Parathyroid adenoma (tissue), 2 donors: ENCODE data around the gene SIPA1L2.

Experiments
- H2AFZ ChIP-seq: fragments of 300-600 bp; sonication (generic); one replicate; pipeline ENCODE4 v1.7.0; 2017; ENCODE audit warnings: antibody characterized with exemption, mild to moderate bottlenecking
- H3K27ac ChIP-seq: fragments of 300-600 bp; sonication (generic); one replicate; pipeline ENCODE4 v1.7.0; 2017
- H3K27me3 ChIP-seq: fragments of 300-600 bp; sonication (generic); one replicate; pipeline ENCODE4 v1.7.0; 2017; ENCODE audit warnings: low read length; ENCODE audit not compliant: control insufficient read depth, insufficient read depth
- H3K36me3 ChIP-seq: fragments of 300-600 bp; sonication (generic); one replicate; pipeline ENCODE4 v1.7.0; 2017; ENCODE audit warnings: low read length; ENCODE audit not compliant: control insufficient read depth, insufficient read depth
- H3K4me1 ChIP-seq: fragments of 300-600 bp; sonication (generic); one replicate; pipeline ENCODE4 v1.7.0; 2017; ENCODE audit warnings: control low read depth
- H3K4me2 ChIP-seq: fragments of 300-600 bp; sonication (generic); one replicate; pipeline ENCODE4 v1.7.0; 2017; ENCODE audit warnings: low read length
- H3K4me3 ChIP-seq: fragments of 300-600 bp; sonication (generic); one replicate; pipeline ENCODE4 v1.7.0; 2017; ENCODE audit warnings: low read depth, low read length
- H3K79me2 ChIP-seq: fragments of 300-600 bp; sonication (generic); one replicate; pipeline ENCODE4 v1.7.0; 2017; ENCODE audit warnings: control low read depth
- H3K9ac ChIP-seq: fragments of 300-600 bp; sonication (generic); one replicate; pipeline ENCODE4 v1.7.0; 2017; ENCODE audit warnings: mild to moderate bottlenecking
- H3K9me3 ChIP-seq: fragments of 300-600 bp; sonication (generic); one replicate; pipeline ENCODE4 v1.7.0; 2017; ENCODE audit warnings: low read length; ENCODE audit not compliant: control insufficient read depth
- TF ChIP-seq, protein P1 (sequence below): fragments of 300-600 bp; sonication (generic); IDR thresholded peaks from one replicate; pipeline ENCODE4 v1.7.0; 2017; ENCODE audit warnings: antibody characterized with exemption, mild to moderate bottlenecking
- donor health status: primary hyperparathyroidism.

SIPA1L2 gene

DNA sequence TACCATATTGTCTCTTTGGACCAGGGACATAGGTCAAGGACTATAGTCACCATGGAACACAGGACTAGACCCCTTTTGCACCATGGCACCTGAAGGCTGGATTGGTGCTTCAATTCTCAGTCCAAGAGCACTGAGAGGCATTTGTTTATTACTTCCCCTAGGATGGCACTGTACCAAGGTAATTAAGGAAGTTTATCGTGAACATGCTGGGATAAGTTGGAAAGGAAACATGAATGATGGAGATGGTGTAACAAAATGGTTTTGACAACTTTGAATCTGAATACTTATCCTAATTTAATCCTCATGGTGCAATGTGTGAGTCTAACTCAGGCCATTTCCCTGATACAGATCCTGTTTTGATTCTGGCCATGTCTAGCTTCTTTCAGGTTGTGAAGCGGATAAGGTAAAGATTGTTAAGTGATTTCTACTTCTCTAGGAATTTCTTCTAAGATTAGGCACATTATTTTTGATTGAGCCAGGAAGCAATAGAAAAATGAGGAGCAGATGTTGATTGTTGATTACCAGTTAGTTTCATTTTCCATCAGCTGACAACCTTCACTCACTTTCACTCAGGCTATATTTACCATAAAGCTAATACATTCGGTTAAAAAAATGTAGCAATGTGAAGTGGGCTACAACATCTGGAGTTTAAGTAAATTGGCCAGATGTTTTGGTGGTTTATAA, 37.3 kb upstream of the SIPA1L2 start:
- H3K4me1 ChIP-seq = no peaks in the 10 kb centered on the region
- H3K79me2 ChIP-seq = no peaks in the 10 kb centered on the region

DNA sequence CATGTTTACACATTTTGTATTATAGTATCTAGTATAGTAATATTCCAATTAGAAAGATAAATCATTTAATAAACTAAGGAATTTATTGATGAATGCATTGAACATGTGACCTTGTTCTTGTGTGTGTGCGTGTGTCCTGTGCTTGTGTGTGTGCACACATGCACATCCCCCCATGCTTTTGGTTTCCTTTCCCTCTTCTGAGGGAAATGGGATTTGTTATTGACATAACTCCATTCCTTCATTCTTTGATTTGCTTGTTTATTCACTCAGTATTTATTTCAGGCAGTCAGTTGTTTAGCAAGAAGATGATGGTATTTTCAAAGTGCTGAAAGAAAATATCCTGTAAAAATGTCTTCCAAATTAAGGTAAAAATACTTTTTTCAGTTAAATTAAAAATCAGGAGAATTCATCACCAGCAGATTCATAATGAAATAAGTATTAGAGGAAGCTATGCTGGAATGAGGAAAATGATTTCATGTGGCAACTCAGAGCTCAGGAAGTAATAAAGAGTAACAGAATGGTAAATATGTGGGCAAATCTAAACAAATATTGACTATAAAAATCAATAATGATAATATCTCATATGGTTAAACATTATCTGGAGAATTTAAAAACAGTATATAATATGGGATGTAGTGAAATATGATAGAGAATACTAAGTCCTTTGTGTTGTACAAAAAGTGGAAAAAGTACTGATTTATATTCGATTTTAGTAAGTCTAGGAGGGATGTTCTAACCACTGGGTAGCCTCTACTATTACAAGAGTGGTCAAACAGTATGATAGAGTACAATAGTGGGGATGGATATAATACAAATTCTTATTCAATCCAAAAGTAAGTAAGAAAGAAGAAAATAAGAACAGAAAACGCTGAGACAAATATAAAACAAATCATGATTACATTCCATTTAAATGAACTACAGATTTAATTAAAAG, 35.2 kb upstream of the SIPA1L2 start:
- no peaks in the 10 kb centered on the region for H3K79me2 ChIP-seq
- TF ChIP-seq, protein P1, sequence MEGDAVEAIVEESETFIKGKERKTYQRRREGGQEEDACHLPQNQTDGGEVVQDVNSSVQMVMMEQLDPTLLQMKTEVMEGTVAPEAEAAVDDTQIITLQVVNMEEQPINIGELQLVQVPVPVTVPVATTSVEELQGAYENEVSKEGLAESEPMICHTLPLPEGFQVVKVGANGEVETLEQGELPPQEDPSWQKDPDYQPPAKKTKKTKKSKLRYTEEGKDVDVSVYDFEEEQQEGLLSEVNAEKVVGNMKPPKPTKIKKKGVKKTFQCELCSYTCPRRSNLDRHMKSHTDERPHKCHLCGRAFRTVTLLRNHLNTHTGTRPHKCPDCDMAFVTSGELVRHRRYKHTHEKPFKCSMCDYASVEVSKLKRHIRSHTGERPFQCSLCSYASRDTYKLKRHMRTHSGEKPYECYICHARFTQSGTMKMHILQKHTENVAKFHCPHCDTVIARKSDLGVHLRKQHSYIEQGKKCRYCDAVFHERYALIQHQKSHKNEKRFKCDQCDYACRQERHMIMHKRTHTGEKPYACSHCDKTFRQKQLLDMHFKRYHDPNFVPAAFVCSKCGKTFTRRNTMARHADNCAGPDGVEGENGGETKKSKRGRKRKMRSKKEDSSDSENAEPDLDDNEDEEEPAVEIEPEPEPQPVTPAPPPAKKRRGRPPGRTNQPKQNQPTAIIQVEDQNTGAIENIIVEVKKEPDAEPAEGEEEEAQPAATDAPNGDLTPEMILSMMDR = no peak
- no peak overlapping the region for H3K27ac ChIP-seq
- no peaks in the 10 kb centered on the region for H3K36me3 ChIP-seq
- no peaks in the 10 kb centered on the region for H3K4me1 ChIP-seq
- H3K4me3 ChIP-seq = no peak overlapping the region
- H3K9ac ChIP-seq = no peak overlapping the region
- no peak overlapping the region for H3K4me2 ChIP-seq
- H3K27me3 ChIP-seq = no peaks in the 10 kb centered on the region
- no peak overlapping the region for H2AFZ ChIP-seq
- no peaks in the 10 kb centered on the region for H3K9me3 ChIP-seq

More for the DNA sequence above, 37.3 kb upstream of the SIPA1L2 start:
- Histone ChIP-seq H3K4me3 (no peak overlapping the region), H3K9me3 (no peaks in the 10 kb centered on the region), H3K27ac (no peak overlapping the region), H2AFZ (no peak overlapping the region), H3K4me2 (no peak overlapping the region), H3K36me3 (no peaks in the 10 kb centered on the region), H3K9ac (no peak overlapping the region), H3K27me3 (no peaks in the 10 kb centered on the region)
- TF ChIP-seq, protein P1 = no peak

DNA sequence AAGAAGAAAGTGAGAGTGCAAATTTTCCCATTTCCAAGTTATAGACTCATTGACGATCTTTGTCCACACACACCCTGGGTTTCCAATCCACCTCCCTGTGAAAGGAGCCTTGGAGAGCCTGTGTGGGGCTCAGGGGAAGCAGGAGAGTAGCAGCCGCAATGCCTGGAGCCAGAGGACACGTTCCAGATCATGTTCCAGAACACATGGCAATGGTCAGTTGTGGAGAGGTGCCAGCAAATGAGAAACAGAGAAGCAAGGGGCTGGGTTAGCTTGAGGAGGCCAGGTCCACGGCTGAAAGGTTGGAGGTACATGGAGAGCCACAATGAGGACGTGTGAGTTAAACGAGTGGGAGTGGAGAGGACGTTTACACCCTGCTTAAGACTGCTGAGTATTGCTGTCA, 33.0 kb upstream of the SIPA1L2 start:
- no peaks in the 10 kb centered on the region for H3K4me1 ChIP-seq
- no peak overlapping the region for H3K4me2 ChIP-seq
- no peaks in the 10 kb centered on the region for H3K9me3 ChIP-seq
- no peak overlapping the region for H3K9ac ChIP-seq
- H3K79me2 ChIP-seq = no peaks in the 10 kb centered on the region
- no peaks in the 10 kb centered on the region for H3K36me3 ChIP-seq
- no peaks in the 10 kb centered on the region for H3K27me3 ChIP-seq
- TF ChIP-seq, protein P1 = no peak
- no peak overlapping the region for H2AFZ ChIP-seq
- no peak overlapping the region for H3K4me3 ChIP-seq
- H3K27ac ChIP-seq = no peak overlapping the region

DNA sequence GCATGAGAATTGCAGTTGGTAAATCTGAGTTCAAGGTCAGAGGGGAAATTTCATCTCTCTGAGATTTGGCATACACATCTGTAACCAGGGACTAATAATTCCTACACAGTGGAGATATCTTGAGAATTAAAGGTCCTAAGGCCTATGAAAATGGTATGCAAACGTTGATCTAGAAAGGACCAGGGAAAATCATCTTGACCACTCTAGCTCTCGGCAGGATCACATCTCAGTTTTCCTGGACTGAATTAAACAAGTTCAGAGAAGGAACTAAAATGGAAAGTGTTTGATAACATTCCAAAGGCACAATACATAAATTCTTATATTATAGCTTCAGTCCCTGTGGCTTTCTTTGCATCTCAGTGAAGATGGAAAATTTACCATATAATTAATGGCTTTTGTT, 28.5 kb upstream of the SIPA1L2 start:
- Histone ChIP-seq H3K27ac (no peak overlapping the region), H3K9ac (no peak overlapping the region), H3K4me1 (no peaks in the 10 kb centered on the region), H2AFZ (no peak overlapping the region), H3K4me3 (no peak overlapping the region), H3K4me2 (no peak overlapping the region), H3K79me2 (no peaks in the 10 kb centered on the region), H3K36me3 (no peaks in the 10 kb centered on the region), H3K9me3 (no peaks in the 10 kb centered on the region), H3K27me3 (no peaks in the 10 kb centered on the region)
- TF ChIP-seq, protein P1 = no peak
